Activated naive CD8-positive, alpha-beta T cell treated with anti-CD3 and anti-CD28 coated beads, Interleukin-2, amount 50 U/mL, for 24 hours (primary cell): ENCODE measurements around the gene BMP7.
"Not testable (repeated sequence)": the region's sequence is repeated elsewhere in the genome, so short reads cannot be mapped to it uniquely, and the experiment has no call there.

Experiments
- ATAC-seq: fragments of 150-1000 bp; cut with Tn5 transposase; one replicate; pipeline ENCODE4 v1.10.0; 2021
- DNase-seq: peaks from one replicate; pipeline ENCODE4 v3.0.0; 2021
- H3K27ac Mint-ChIP-seq: one replicate; pipeline ENCODE4 v1.8.0; 2021; ENCODE audit warnings: mild to moderate bottlenecking, mixed read lengths
- H3K27me3 Mint-ChIP-seq: one replicate; pipeline ENCODE4 v1.8.0; 2021; ENCODE audit warnings: mixed read lengths
- H3K36me3 Mint-ChIP-seq: one replicate; pipeline ENCODE4 v1.8.0; 2021; ENCODE audit warnings: low read depth, mixed read lengths
- H3K4me1 Mint-ChIP-seq: one replicate; pipeline ENCODE4 v1.8.0; 2021; ENCODE audit warnings: mixed read lengths
- H3K4me3 Mint-ChIP-seq: one replicate; pipeline ENCODE4 v1.8.0; 2021; ENCODE audit warnings: mild to moderate bottlenecking, moderate library complexity, mixed read lengths
- H3K9me3 Mint-ChIP-seq: one replicate; pipeline ENCODE4 v1.8.0; 2021; ENCODE audit warnings: mixed read lengths

BMP7 gene

GRCh38 chr20:57199656-57200405, 66.6 kb downstream of the BMP7 start:
- H3K9me3 Mint-ChIP-seq: no peaks in the 10 kb centered on the region
- DNase-seq: no peak
- no peak for ATAC-seq
- no peaks in the 10 kb centered on the region for H3K27me3 Mint-ChIP-seq
- no peak overlapping the region for H3K27ac Mint-ChIP-seq
- H3K36me3 Mint-ChIP-seq: no peaks in the 10 kb centered on the region
- no peak overlapping the region for H3K4me3 Mint-ChIP-seq
- H3K4me1 Mint-ChIP-seq: no peaks in the 10 kb centered on the region

- H3K27ac Mint-ChIP-seq: no peak overlapping the region
- DNase-seq (no peak), ATAC-seq (no peak)
- no peaks in the 10 kb centered on the region for H3K36me3 Mint-ChIP-seq
- no peaks in the 10 kb centered on the region for H3K9me3 Mint-ChIP-seq
- H3K27me3 Mint-ChIP-seq: no peaks in the 10 kb centered on the region
- no peaks in the 10 kb centered on the region for H3K4me1 Mint-ChIP-seq
- no peak overlapping the region for H3K4me3 Mint-ChIP-seq
Measured at GRCh38 chr20:57198132-57199072, 68.0 kb downstream of the BMP7 start.

- Mint-ChIP-seq H3K4me1 (no peaks in the 10 kb centered on the region), H3K27ac (no peak overlapping the region), H3K9me3 (no peaks in the 10 kb centered on the region), H3K36me3 (no peaks in the 10 kb centered on the region), H3K4me3 (no peak overlapping the region), H3K27me3 (no peaks in the 10 kb centered on the region)
- no peak for ATAC-seq
- no peak for DNase-seq
Measured at GRCh38 chr20:57197352-57198131, 68.9 kb downstream of the BMP7 start.

DNA sequence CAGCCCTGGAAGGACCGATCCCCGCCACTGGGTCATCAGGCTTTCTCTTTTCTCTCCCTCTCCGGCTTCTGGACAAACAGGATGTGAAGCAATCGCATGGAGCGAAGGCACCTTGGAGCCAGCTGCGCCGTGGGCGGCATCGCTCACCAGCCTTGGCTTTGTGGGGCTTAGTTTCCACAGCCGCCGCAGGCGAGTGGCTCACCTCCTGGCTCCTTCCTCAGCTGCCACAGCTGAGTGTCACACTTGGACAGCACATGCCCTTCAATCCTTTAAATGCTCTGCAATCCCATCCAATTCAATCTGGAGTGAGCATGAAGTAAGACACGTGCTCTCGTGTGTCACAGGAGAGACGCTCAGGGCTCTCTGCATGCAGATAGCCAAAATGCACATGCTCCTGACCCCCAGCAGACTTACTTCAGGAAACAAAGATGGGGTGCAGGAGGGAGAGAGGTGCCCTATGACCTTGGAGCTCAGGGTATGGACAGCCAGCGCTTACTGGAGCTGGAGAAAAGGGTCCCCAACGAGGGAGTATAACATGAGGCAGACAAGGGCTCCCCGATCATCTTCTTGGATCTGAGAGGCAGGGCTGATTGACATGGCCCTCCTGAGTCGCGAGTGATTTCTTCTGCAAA, 70.9 kb downstream of the BMP7 start:
- H3K9me3 Mint-ChIP-seq: no peaks in the 10 kb centered on the region
- H3K27me3 Mint-ChIP-seq: no peaks in the 10 kb centered on the region
- no peak overlapping the region for H3K27ac Mint-ChIP-seq
- no peak for DNase-seq
- ATAC-seq: no peak
- no peaks in the 10 kb centered on the region for H3K36me3 Mint-ChIP-seq
- H3K4me3 Mint-ChIP-seq: no peak overlapping the region
- no peaks in the 10 kb centered on the region for H3K4me1 Mint-ChIP-seq

DNA sequence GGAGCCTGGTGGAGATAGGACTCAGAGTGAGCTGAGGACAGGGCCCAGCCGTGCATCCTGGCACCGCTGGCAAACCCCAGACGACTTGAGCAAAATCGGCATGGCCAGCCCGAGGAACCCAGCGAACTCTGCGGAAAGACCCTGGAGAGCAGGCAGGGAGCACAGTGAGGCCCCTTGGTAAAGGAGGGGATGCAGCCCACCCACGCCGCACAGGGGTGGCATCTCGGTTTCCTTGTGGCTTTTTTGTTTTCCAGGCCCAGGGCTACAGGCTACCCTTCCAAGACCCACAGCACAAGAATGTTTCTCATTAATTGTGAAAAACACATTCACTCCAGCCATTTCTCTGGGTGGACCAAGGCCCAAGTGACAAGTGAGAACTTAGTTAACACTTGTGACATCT, 71.4 kb downstream of the BMP7 start:
- H3K27me3 Mint-ChIP-seq: no peaks in the 10 kb centered on the region
- no peak for DNase-seq
- no peaks in the 10 kb centered on the region for H3K4me1 Mint-ChIP-seq
- H3K4me3 Mint-ChIP-seq: no peak overlapping the region
- ATAC-seq: no peak
- no peak overlapping the region for H3K27ac Mint-ChIP-seq
- H3K9me3 Mint-ChIP-seq: no peaks in the 10 kb centered on the region
- no peaks in the 10 kb centered on the region for H3K36me3 Mint-ChIP-seq

- Mint-ChIP-seq H3K4me3 (no peak overlapping the region), H3K36me3 (no peaks in the 10 kb centered on the region), H3K9me3 (no peaks in the 10 kb centered on the region), H3K27ac (no peak overlapping the region), H3K4me1 (no peaks in the 10 kb centered on the region), H3K27me3 (no peaks in the 10 kb centered on the region)
- DNase-seq (no peak), ATAC-seq (no peak)
Measured at GRCh38 chr20:57194154-57194553, 72.3 kb downstream of the BMP7 start.

- H3K9me3 Mint-ChIP-seq: no peaks in the 10 kb centered on the region
- H3K27ac Mint-ChIP-seq: no peak overlapping the region
- ATAC-seq: no peak
- H3K4me3 Mint-ChIP-seq: no peak overlapping the region
- no peak for DNase-seq
- no peaks in the 10 kb centered on the region for H3K36me3 Mint-ChIP-seq
- no peaks in the 10 kb centered on the region for H3K27me3 Mint-ChIP-seq
- no peaks in the 10 kb centered on the region for H3K4me1 Mint-ChIP-seq
Measured at GRCh38 chr20:57193094-57193493, 73.3 kb downstream of the BMP7 start.

DNA sequence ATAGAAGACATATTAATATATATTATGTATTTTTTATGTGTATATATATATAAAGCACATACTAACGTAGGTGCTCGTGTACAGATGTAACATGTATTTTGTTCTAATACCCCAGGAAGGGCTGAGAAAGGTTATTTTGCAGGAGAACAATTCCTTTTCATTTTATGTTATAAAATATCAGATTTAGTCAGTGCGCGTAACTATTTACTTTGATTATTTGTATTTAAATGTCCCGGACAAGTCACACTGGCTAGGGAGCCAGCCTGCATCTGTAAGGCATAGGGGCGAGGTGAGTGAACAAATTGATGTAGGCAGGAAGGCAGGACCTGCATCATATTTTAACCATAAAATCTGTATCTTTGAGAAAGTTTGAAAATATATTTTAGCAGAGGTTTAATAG, 74.1 kb downstream of the BMP7 start:
- Mint-ChIP-seq H3K36me3 (no peaks in the 10 kb centered on the region), H3K4me1 (no peaks in the 10 kb centered on the region)
- no peak for ATAC-seq

DNA sequence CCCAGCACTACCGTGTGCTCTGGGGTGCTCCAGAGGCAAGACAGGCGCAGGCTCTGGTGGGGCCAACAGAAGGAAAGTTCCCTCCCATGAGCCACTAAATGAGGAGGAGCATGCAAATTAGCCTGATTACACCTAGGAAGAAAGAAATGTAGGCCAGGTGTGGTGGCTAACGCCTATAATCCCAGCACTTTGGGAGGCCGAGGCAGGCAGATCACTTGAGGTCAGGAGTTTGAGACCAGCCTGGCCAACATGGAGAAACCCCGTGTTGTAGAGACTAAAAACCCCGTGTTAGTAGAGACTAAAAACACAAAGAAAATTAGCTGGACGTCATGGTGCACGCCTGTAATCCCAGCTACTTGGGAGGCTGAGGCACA, 75.2 kb downstream of the BMP7 start:
- H3K27me3 Mint-ChIP-seq, H3K4me1 Mint-ChIP-seq, ATAC-seq, H3K36me3 Mint-ChIP-seq, H3K9me3 Mint-ChIP-seq, H3K4me3 Mint-ChIP-seq, DNase-seq, H3K27ac Mint-ChIP-seq: not testable (repeated sequence)

More for the DNA sequence above, 74.1 kb downstream of the BMP7 start:
- H3K9me3 Mint-ChIP-seq: no peaks in the 10 kb centered on the region
- H3K27me3 Mint-ChIP-seq: no peaks in the 10 kb centered on the region
- no peak for DNase-seq
- no peak overlapping the region for H3K27ac Mint-ChIP-seq
- H3K4me3 Mint-ChIP-seq: no peak overlapping the region

DNA sequence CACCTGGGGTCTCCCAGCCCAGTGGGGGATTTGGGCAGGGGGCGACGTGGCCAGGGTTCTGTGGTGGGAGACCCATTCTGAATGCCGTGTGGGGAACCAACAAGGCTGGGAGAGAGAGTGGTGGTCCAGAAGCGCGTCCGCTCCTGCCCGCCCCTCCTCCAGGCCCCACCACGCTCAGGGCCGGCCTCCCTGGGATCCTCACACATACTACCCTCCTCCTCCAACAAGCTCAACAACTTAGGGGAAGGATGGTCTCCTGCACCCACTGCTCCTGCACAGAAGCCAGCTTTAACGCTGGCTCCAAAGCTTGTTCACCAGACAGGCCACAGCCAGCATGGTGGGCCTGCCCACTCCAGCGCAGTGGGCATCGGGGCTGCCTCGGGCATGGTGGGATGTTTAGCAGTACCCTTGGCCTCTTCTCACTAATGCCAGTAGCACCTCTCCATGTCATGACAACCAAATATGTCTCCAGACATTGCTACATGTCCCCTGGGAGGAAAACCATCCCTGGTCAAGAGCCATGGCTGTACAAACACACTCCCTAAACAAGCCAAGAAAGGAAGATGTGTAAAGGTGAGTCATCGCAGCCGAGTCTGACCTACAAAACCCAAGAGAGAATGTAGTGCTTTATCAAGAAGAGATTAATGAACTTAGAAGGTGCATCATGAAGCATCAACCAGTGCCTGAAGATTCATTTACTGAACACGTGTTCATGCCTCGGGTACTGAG, 75.7 kb downstream of the BMP7 start:
- Mint-ChIP-seq H3K36me3 (no peaks in the 10 kb centered on the region), H3K27me3 (no peaks in the 10 kb centered on the region), H3K27ac (no peak overlapping the region), H3K4me1 (no peaks in the 10 kb centered on the region), H3K9me3 (no peaks in the 10 kb centered on the region), H3K4me3 (no peak overlapping the region)
- DNase-seq (no peak), ATAC-seq (no peak)

DNA sequence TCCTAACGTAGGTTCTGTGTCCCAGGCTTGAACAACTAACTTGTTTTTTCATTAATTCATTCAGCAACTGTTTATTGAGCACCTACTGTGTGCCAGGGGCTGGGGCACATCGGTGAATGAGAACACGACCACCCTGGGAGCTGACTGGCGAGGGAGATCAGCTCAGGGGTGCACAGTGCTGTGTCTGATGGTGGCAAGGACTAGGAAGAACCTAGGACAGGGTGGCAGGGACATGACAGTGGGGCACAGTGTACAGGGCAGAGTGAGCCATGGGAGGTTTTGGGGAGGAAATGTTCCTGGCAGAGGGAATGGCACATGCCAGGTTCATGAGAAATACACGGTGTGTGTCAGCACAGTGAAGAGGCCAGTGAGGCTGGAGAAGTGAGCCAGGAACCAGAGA, 76.7 kb downstream of the BMP7 start:
- Mint-ChIP-seq H3K36me3 (no peaks in the 10 kb centered on the region), H3K27me3 (no peaks in the 10 kb centered on the region), H3K4me1 (no peaks in the 10 kb centered on the region), H3K27ac (no peak overlapping the region), H3K9me3 (no peaks in the 10 kb centered on the region), H3K4me3 (no peak overlapping the region)
- ATAC-seq (no peak), DNase-seq (no peak)

DNA sequence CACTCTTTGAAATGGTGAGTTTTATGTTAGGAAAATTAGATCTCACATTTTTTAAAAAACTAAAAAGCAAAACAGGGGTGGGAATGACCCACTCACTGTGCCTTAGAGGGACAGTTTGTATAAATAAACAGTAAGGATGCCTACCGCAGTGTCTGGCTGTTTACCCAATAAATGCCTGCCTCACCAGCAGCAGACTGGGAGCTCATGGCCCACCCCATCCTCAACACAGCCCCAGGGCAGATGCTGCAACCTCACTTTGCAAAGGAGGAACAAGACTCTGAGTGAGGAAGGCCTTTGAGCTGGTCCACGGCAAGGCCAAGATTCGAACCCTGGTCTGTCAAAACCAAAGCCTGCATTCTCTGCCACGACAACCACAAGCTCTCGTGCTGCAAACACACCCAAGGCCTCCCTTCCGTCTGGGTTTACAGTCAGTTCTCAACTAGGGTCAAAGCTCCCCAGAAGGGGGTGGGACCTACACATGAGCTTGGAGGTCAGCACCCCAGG, 77.8 kb downstream of the BMP7 start:
- no peak overlapping the region for H3K4me3 Mint-ChIP-seq
- H3K36me3 Mint-ChIP-seq: no peaks in the 10 kb centered on the region
- H3K9me3 Mint-ChIP-seq: no peaks in the 10 kb centered on the region
- DNase-seq (no peak), ATAC-seq (no peak)
- H3K4me1 Mint-ChIP-seq: no peaks in the 10 kb centered on the region
- H3K27ac Mint-ChIP-seq: no peak overlapping the region
- H3K27me3 Mint-ChIP-seq: no peaks in the 10 kb centered on the region

GRCh38 chr20:57188056-57188455, 78.4 kb downstream of the BMP7 start:
- no peaks in the 10 kb centered on the region for H3K4me1 Mint-ChIP-seq
- H3K27ac Mint-ChIP-seq: no peak overlapping the region
- H3K27me3 Mint-ChIP-seq: no peaks in the 10 kb centered on the region
- H3K36me3 Mint-ChIP-seq: no peaks in the 10 kb centered on the region
- DNase-seq: no peak
- no peaks in the 10 kb centered on the region for H3K9me3 Mint-ChIP-seq
- H3K4me3 Mint-ChIP-seq: no peak overlapping the region
- ATAC-seq: no peak
